HG02588 (cell line): ENCODE data around the gene NEMF.
"Not testable (repeated sequence)": the region's sequence is repeated elsewhere in the genome, so short reads cannot be mapped to it uniquely, and the experiment has no call there.

Experiments used
- ATAC-seq: cut with Tn5 transposase; IDR thresholded peaks from one replicate; pipeline ENCODE4 v1.9.1; 2021; ENCODE audit warnings: mild to moderate bottlenecking, moderate library complexity; ENCODE audit not compliant: unreplicated experiment

Gene NEMF

DNA sequence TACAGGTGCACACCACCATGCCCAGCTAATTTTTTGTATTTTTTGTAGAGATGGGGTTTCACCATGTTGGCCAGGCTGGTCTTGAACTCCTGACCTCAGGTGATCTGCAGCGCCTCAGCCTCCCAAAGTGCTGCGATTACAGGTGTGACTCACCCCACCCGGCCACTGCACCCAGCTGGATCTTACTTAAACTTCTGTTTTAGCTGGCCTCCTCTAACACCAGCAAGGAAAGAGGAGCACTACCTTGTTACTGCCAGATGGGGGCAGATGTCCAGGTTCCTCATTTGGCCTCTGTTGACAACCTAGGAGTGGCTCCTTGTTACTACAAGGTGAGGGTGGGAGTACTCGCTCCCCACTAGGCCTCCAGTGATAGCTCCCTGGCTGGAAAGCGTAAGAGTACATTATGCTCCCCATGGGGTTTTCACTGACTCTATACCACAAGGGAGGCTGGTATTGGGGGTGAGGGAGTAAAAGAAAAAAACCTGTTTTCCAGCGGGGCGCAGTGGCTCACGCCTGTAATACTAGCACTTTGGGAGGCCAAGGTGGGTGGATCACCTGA is 27.1 kb upstream of the NEMF start:
- ATAC-seq, result peak; percentile 68

GRCh38 chr14:49876563-49877127 is 24.1 kb upstream of the NEMF start:
- no peak for ATAC-seq

DNA sequence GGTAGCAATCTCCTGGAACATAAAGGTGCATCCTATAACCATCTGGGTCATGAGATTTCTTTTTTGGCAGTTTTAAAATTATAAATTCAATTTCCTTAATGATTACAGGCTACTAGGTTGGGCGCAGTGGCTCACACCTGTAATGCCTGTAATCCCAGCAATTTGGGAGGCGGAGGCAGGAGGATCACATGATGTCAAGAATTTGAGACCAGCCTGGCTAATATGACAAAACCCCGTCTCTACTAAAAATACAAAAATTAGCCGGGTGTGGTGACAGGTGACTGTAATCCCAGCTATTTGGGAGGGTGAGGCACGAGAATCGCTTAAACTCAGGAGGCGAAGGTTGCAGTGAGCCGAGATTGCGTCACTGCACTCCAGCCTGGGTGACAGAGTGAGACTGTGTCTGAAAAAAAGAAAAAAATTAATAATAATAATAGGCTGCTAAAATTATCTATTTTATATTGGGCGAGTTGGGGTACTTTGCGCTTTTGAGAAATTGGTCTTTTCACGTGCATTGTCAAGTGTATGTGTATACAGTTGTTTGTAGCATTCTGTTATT is 23.1 kb upstream of the NEMF start:
- ATAC-seq, result no peak

DNA sequence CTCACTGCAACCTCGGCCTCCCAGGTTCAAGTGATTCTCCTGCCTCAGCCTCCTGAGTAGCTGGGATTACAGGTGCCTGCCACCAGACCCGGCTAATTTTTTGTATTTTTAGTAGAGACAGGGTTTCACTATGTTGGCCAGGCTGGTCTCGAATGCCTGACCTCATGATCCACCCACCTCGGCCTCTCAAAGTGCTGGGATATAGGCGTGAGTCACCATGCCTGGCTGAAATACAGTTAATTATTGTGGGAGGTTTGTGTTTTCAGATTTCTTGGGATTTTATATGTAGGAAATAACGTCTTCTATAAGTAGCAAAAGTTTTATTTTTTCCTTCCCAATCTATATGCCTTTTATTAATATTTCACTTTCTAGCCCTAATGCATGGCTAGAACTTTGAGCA is 21.0 kb upstream of the NEMF start:
- ATAC-seq, result not testable (repeated sequence)

DNA sequence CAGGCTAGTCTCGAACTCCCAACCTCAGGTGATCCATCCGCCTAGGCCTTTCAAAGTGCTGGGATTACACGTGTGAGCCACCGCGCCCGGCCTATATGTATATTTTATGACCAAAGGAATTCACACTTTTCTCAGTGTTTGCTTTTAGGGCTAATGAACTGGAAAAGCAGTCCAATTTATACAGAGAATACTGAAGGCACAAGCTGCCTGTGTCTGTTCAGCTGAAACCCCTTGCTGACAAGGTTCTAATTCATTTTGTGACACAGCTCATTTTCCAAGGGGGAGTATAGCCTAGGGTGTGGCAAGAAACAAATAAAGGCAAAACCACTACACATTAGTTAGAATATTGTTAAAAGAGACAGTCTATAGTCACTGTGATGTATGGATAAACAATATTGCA is 18.3 kb upstream of the NEMF start:
- ATAC-seq, result no peak

DNA sequence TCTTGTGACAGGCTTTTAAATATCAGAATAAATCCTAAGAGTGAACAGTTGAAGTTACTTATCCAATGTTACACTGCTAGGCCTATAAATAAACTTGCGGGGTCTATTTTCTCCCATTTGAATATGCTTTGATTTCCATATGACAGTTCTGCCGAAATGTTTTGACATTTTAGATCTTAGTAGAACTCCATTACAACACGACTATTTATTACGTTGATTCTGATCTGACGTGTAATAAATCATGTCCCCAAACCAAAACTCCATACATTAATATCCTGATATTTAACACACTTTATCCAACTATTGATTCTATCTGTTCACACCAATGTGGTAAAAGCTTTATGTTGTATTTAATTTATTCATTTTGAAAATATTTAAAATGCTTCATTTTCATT is 16.1 kb upstream of the NEMF start:
- ATAC-seq, result no peak

GRCh38 chr14:49867831-49868719 is 15.5 kb upstream of the NEMF start:
- ATAC-seq, result peak; percentile 86

DNA sequence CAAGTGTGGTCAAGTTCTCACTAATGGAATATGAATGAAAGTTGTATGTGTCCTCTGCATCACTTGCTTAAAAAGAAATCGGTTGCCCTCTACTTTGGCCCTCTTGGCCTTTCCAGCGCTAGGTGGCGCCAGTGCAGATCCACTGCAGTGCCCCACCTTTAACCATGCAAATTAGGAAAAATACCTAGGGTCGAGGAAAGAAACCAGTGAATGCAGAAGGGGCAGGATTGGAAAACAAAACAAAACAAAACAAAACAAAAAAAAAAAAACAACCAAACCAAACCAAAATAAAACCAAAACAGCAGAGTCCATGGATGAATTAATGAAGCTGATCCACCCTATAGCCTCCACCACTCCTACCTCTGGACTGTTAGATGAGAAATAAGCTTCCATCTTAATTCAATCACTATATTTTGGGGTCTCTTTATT is 12.9 kb upstream of the NEMF start:
- no peak for ATAC-seq

DNA sequence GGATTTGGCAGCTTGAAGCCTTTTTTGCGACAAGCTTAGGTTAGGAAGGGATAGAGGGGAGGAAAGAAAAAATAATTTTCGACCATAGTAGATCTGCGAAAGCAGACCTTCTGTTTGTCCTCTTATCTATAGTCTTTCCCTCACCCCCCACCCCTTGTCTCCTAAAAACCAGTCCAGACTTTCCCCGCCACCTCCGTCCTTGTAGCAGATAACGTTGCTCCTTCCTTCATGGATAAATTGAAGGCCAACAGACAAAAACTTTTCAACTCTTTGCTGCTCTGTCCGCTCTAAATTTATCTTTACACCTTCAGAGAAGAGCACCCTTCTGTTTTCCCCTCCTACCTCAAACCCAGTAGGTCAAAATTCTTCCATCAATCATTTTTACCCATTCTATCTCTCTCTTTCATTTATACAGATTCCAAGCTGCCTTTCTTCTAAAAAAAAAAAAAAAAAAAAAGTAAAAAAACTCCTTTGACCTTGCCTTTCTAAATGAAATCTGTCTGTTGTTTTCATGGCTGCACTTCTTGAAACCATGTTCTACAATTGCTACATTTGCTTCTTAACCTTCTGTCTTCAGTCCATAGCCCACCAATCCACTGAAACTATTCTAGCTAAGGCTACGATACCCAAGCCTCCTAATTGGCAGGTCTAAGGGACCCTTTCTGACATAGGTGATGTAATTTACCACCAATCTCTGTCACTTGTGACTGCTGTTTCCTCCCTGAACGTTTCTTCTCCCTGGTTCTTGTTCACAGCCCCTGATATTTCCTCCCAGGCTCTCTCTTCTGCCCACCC is 11.1 kb upstream of the NEMF start:
- no peak for ATAC-seq

- ATAC-seq, result peak; percentile 24
Observed at GRCh38 chr14:49862089-49862673, 9.6 kb upstream of the NEMF start.

DNA sequence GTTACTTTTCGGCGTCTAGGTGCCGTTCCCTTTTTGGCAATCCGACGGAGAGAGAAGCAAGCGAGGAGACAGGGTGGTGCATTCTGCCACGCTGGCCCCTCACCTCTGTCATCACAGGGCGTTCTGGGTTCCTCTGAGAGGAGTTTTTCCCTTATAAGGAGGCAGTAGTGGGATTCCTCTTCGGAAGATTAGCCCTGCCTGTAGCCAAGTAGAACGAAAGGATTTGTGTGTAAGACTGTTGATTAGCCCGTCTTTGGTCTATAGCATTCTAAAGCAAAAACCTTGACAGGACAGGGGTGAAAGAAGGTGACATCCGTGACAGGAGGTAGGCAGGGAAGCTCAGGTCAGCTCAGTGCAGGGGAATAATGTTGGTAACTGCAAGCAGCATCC is 9.1 kb upstream of the NEMF start:
- ATAC-seq, result no peak

- no peak for ATAC-seq
Observed at GRCh38 chr14:49860988-49861698, 8.6 kb upstream of the NEMF start.

GRCh38 chr14:49858383-49858782 is 5.8 kb upstream of the NEMF start:
- ATAC-seq, result no peak

DNA sequence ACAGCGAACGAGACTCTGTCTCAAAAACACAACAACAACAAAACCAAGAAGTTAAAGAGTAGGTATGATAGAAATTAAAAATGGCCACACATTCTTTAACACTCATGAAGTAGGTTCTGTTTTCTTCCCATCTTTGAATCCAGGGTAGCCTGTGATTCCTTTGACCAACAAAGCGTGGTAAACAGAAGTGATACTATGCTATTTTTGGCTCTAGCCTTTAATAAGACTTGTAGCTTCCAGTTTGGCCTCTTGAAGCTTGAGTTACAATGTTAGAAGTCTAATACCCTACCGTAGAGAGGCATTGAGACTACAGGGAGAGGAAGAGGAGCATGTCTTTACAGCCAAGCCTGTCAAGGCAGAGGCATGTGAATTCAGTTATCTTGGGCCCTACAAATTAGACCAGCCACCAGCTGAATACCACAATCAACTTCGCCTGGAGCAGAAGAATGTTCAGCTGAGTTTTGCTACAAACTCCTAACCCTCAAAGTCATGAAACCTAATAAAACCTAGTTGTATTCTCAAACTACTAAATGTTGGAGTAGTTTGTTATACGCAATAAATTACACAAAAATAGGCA is 4.9 kb upstream of the NEMF start:
- no peak for ATAC-seq

DNA sequence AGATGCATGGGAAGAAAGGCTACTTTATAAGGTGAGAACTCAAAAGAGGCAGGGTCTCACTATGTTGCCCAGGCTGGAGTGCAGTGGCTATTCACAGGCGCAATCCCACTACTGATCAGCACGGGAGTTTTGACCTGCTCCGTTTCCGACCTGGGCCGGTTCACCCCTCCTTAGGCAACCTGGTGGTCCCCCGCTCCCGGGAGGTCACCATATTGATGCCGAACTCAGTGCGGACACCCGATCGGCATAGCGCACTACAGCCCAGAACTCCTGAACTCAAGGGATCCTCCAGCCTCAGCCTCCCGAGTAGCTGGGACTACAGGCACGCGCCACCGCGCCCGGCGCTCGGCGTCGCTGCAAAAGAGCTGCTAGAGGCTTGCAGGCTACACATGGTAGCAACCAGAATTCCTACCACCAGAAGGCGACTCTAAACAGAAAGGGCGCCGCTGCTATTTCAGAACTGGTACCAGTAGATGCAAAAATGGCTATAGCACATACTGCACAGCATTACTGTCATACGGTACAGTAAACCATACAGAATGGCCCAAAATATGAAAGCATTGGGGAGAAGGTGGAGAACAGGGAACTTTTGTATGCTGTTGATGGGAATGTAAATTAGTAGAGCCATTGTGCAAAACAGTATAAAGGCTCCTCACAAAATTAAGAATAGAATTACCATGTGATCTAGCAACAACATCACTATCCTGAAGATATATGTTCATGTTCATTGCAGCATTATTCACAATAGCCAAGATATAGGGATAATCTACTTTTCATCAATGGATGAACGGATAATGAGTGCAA is 1.2 kb upstream of the NEMF start:
- no peak for ATAC-seq

- peak; percentile 13 for ATAC-seq
Observed at GRCh38 chr14:49853158-49853477, 530 bp upstream of the NEMF start.

DNA sequence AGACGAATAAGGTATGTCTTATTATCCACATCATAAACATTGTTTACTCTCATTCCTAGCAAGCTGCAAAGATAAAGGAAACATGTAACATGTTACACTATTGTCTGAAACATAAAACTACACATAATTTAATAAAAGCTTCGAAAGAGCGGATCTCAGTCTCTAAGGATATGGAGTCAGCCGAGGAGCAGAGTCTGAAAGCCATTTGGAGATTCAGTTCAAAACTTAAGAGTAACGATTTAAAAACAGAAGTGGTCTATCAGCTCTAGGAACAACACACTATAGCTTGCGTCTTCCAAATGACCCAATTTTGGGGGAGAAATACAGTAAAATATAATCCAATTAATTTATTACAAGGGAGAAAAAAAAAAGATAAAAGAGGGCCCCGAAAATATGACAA is 775 bp downstream of the NEMF start:
- ATAC-seq, result no peak

DNA sequence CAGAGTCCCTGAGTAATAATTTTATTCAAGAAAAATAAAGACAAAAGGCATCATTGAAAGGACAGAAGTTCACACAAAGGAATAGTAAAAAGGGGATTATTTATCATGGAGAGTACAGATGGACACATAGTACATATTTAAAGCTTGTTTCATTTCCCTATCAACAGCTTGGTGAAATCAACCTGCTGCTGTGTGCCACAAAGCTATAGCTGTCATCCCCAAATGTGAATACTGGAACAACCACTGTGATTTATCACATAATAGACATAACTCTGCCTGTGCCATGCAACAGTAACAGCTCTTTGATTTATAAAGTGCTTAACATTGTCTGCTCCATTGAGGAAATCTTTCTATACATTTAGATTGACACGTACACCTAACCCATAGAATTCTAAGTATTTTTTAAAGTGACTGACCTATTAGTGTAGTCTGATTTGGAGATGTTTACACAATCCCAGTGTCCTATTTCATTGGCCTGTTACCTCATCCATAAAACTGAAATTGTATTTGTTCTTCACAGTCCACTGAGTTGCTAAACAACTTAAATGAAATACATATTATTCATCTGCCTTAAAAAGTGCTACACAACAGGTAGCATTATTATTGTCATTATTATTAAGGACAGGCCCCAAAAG is 3.3 kb downstream of the NEMF start:
- no peak for ATAC-seq

GRCh38 chr14:49828640-49829039 is 23.9 kb downstream of the NEMF start:
- no peak for ATAC-seq
